Measurements from ENCODE around the gene ATP1A1. TPM values are rescaled to one million over a fixed set of nuclear protein-coding genes. Genes with fewer than 3 reads are reported as not detected.

ATP1A1 gene
- total and polyA plus RNA-seq, 2 donors, result 66.4 to 146 TPM

GRCh38 chr1:116408803-116409720 lies 36.0 kb downstream of the ATP1A1 start:
- DNase-seq (ENCODE audit: low read depth in 6 of 9, low spot score in 9 of 9), result no peak
- Histone ChIP-seq H3K36me3 (ENCODE audit: control insufficient read depth in 2 of 2, insufficient read depth in 2 of 2, low read length in 1 of 2) (peaks cover 46 to 47% of the 10 kb centered on the region in 2 donors), H3K4me3 (ENCODE audit: low read length in 2 of 2) (no peak overlapping the region), H3K9me3 (ENCODE audit: control insufficient read depth in 2 of 2, insufficient read depth in 1 of 2, low read length in 1 of 2) (no peaks in the 10 kb centered on the region), H3K4me1 (ENCODE audit: control insufficient read depth in 2 of 2, insufficient read depth in 2 of 2, low read length in 2 of 2) (no peaks in the 10 kb centered on the region), H3K27me3 (ENCODE audit: control insufficient read depth in 2 of 2, insufficient read depth in 1 of 2, low read length in 1 of 2) (no peaks in the 10 kb centered on the region), H3K27ac (ENCODE audit: low read depth in 1 of 2, low read length in 1 of 2) (no peak overlapping the region)
- WGBS, result 96% methylated on average over 13 of the region's 13 CpGs

- no peaks in the 10 kb centered on the region for H3K27me3 ChIP-seq (ENCODE audit: control insufficient read depth in 2 of 2, insufficient read depth in 1 of 2, low read length in 1 of 2)
- 94% methylated on average over 8 of the region's 8 CpGs for WGBS
- H3K9me3 ChIP-seq (ENCODE audit: control insufficient read depth in 2 of 2, insufficient read depth in 1 of 2, low read length in 1 of 2), result no peaks in the 10 kb centered on the region
- no peak for DNase-seq (ENCODE audit: low read depth in 6 of 9, low spot score in 9 of 9)
- H3K4me3 ChIP-seq (ENCODE audit: low read length in 2 of 2), result no peak overlapping the region
- H3K27ac ChIP-seq (ENCODE audit: low read depth in 1 of 2, low read length in 1 of 2), result no peak overlapping the region
- H3K4me1 ChIP-seq (ENCODE audit: control insufficient read depth in 2 of 2, insufficient read depth in 2 of 2, low read length in 2 of 2), result no peaks in the 10 kb centered on the region
- H3K36me3 ChIP-seq (ENCODE audit: control insufficient read depth in 2 of 2, insufficient read depth in 2 of 2, low read length in 1 of 2), result peaks cover 39 to 40% of the 10 kb centered on the region in 2 donors
These were observed 36.7 kb downstream of the ATP1A1 start for GRCh38 chr1:116409751-116410191.

DNA sequence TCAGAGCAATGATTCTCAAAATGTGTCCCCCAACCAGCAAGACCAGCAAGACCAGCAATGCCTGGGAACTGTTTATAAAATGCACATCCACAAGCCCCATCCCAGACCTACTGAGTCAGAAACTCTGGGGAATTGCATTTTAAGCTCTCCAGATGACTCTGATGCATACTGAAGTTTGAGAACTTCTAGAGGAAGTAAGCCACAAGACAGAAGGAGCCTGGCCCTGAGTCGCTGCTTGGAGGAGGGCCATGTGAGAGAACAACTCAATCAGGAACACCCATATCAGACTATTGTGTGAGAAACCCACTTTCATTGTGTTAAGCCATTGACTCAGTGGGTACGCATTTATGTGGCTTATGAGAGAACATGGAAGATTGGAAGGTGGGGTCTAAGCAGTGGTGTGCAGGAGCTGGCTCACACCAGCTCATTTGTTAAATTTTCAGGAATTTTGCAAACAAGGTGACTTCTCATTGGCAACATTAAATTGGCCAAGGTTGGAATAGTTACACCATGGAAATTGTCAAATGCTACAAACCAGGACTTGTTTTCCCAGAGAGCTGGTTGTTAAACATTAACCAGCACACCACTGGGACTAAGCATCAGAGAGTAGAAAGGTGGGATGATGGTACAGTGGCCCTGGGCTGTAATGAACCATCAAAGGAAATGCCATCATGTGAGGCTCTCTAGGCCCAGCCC lies 38.9 kb downstream of the ATP1A1 start:
- no peaks in the 10 kb centered on the region for H3K4me1 ChIP-seq (ENCODE audit: control insufficient read depth in 2 of 2, insufficient read depth in 2 of 2, low read length in 2 of 2)
- peaks cover 22 to 23% of the 10 kb centered on the region in 2 donors for H3K36me3 ChIP-seq (ENCODE audit: control insufficient read depth in 2 of 2, insufficient read depth in 2 of 2, low read length in 1 of 2)
- WGBS, result 92% methylated on average over 2 of the region's 2 CpGs
- no peak overlapping the region for H3K27ac ChIP-seq (ENCODE audit: low read depth in 1 of 2, low read length in 1 of 2)
- no peaks in the 10 kb centered on the region for H3K9me3 ChIP-seq (ENCODE audit: control insufficient read depth in 2 of 2, insufficient read depth in 1 of 2, low read length in 1 of 2)
- no peak for DNase-seq (ENCODE audit: low read depth in 6 of 9, low spot score in 9 of 9)
- no peak overlapping the region for H3K4me3 ChIP-seq (ENCODE audit: low read length in 2 of 2)
- no peaks in the 10 kb centered on the region for H3K27me3 ChIP-seq (ENCODE audit: control insufficient read depth in 2 of 2, insufficient read depth in 1 of 2, low read length in 1 of 2)

DNA sequence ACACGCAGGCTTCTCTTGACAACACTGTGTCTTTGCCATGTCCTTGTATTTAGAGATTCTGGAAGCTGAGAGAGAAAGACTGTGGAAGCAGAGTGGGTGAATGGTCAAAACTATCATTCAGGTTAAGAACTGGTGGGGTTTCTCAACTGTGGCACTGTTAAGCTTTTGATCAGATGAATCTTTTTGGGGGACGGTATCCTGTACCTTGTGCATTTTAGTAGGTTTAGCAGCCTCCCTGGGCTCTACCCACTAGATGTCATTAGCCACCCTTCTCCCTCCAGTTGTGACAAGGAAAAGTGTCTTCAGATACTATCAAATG lies 39.4 kb downstream of the ATP1A1 start:
- peaks cover 0 to under 1% of the 10 kb centered on the region in 2 donors for H3K4me1 ChIP-seq (ENCODE audit: control insufficient read depth in 2 of 2, insufficient read depth in 2 of 2, low read length in 2 of 2)
- no peaks in the 10 kb centered on the region for H3K9me3 ChIP-seq (ENCODE audit: control insufficient read depth in 2 of 2, insufficient read depth in 1 of 2, low read length in 1 of 2)
- no peak overlapping the region for H3K27ac ChIP-seq (ENCODE audit: low read depth in 1 of 2, low read length in 1 of 2)
- no peaks in the 10 kb centered on the region for H3K27me3 ChIP-seq (ENCODE audit: control insufficient read depth in 2 of 2, insufficient read depth in 1 of 2, low read length in 1 of 2)
- no peak for DNase-seq (ENCODE audit: low read depth in 6 of 9, low spot score in 9 of 9)
- no peak overlapping the region for H3K4me3 ChIP-seq (ENCODE audit: low read length in 2 of 2)
- H3K36me3 ChIP-seq (ENCODE audit: control insufficient read depth in 2 of 2, insufficient read depth in 2 of 2, low read length in 1 of 2), result peaks cover 19 to 20% of the 10 kb centered on the region in 2 donors
- WGBS, result 96% methylated on average over 2 of the region's 2 CpGs

DNA sequence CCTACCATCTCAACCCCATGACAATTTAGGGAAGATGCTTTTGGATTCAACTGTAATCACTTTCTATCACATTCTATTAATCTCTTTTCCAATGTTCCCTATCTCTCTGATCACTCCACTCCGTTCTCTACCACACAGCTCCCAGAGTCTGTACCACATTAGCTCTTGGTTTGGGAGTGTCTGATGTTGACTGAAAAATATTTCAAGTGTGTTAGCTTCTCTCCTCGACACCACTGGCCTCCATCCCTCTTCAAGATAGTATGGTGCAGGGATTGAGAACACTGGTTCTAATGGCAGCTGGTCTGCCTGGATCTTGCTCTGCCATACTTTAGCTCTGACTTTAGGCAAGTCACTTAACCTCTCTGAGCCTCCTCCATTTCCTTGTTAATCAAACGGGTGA lies 39.9 kb downstream of the ATP1A1 start:
- Histone ChIP-seq H3K27me3 (ENCODE audit: control insufficient read depth in 2 of 2, insufficient read depth in 1 of 2, low read length in 1 of 2) (no peaks in the 10 kb centered on the region), H3K9me3 (ENCODE audit: control insufficient read depth in 2 of 2, insufficient read depth in 1 of 2, low read length in 1 of 2) (no peaks in the 10 kb centered on the region), H3K27ac (ENCODE audit: low read depth in 1 of 2, low read length in 1 of 2) (no peak overlapping the region), H3K4me1 (ENCODE audit: control insufficient read depth in 2 of 2, insufficient read depth in 2 of 2, low read length in 2 of 2) (peaks cover 0 to 5% of the 10 kb centered on the region in 2 donors), H3K36me3 (ENCODE audit: control insufficient read depth in 2 of 2, insufficient read depth in 2 of 2, low read length in 1 of 2) (peaks cover 14 to 18% of the 10 kb centered on the region in 2 donors), H3K4me3 (ENCODE audit: low read length in 2 of 2) (no peak overlapping the region)
- WGBS, result 98% methylated on average over 3 of the region's 3 CpGs
- no peak for DNase-seq (ENCODE audit: low read depth in 6 of 9, low spot score in 9 of 9)

- Histone ChIP-seq H3K27ac (ENCODE audit: low read depth in 1 of 2, low read length in 1 of 2) (no peak overlapping the region), H3K9me3 (ENCODE audit: control insufficient read depth in 2 of 2, insufficient read depth in 1 of 2, low read length in 1 of 2) (no peaks in the 10 kb centered on the region), H3K4me1 (ENCODE audit: control insufficient read depth in 2 of 2, insufficient read depth in 2 of 2, low read length in 2 of 2) (peaks cover 0 to 9% of the 10 kb centered on the region in 2 donors), H3K4me3 (ENCODE audit: low read length in 2 of 2) (no peak overlapping the region), H3K36me3 (ENCODE audit: control insufficient read depth in 2 of 2, insufficient read depth in 2 of 2, low read length in 1 of 2) (peaks cover 11 to 16% of the 10 kb centered on the region in 2 donors), H3K27me3 (ENCODE audit: control insufficient read depth in 2 of 2, insufficient read depth in 1 of 2, low read length in 1 of 2) (no peaks in the 10 kb centered on the region)
- over 99% methylated on average over 2 of the region's 2 CpGs for WGBS
- no peak for DNase-seq (ENCODE audit: low read depth in 6 of 9, low spot score in 9 of 9)
These were observed 40.4 kb downstream of the ATP1A1 start for GRCh38 chr1:116413414-116413813.

GRCh38 chr1:116414364-116414763 lies 41.3 kb downstream of the ATP1A1 start:
- Histone ChIP-seq H3K27ac (ENCODE audit: low read depth in 1 of 2, low read length in 1 of 2) (no peak overlapping the region), H3K4me3 (ENCODE audit: low read length in 2 of 2) (no peak overlapping the region), H3K9me3 (ENCODE audit: control insufficient read depth in 2 of 2, insufficient read depth in 1 of 2, low read length in 1 of 2) (no peaks in the 10 kb centered on the region), H3K4me1 (ENCODE audit: control insufficient read depth in 2 of 2, insufficient read depth in 2 of 2, low read length in 2 of 2) (peaks cover 0 to 9% of the 10 kb centered on the region in 2 donors), H3K36me3 (ENCODE audit: control insufficient read depth in 2 of 2, insufficient read depth in 2 of 2, low read length in 1 of 2) (peaks cover 4 to 10% of the 10 kb centered on the region in 2 donors), H3K27me3 (ENCODE audit: control insufficient read depth in 2 of 2, insufficient read depth in 1 of 2, low read length in 1 of 2) (no peaks in the 10 kb centered on the region)
- no peak for DNase-seq (ENCODE audit: low read depth in 6 of 9, low spot score in 9 of 9)
- 96% methylated on average over 3 of the region's 3 CpGs for WGBS

- Histone ChIP-seq H3K4me1 (ENCODE audit: control insufficient read depth in 2 of 2, insufficient read depth in 2 of 2, low read length in 2 of 2) (peaks cover 0 to 9% of the 10 kb centered on the region in 2 donors), H3K4me3 (ENCODE audit: low read length in 2 of 2) (no peak overlapping the region), H3K27me3 (ENCODE audit: control insufficient read depth in 2 of 2, insufficient read depth in 1 of 2, low read length in 1 of 2) (no peaks in the 10 kb centered on the region), H3K27ac (ENCODE audit: low read depth in 1 of 2, low read length in 1 of 2) (no peak overlapping the region), H3K36me3 (ENCODE audit: control insufficient read depth in 2 of 2, insufficient read depth in 2 of 2, low read length in 1 of 2) (peaks cover 0 to 8% of the 10 kb centered on the region in 2 donors), H3K9me3 (ENCODE audit: control insufficient read depth in 2 of 2, insufficient read depth in 1 of 2, low read length in 1 of 2) (no peaks in the 10 kb centered on the region)
- 99% methylated on average over 3 of the region's 3 CpGs for WGBS
- no peak for DNase-seq (ENCODE audit: low read depth in 6 of 9, low spot score in 9 of 9)
These were observed 42.2 kb downstream of the ATP1A1 start for GRCh38 chr1:116415200-116415698.
